ENCODE measurements around the gene PAPPA.

PAPPA gene

DNA sequence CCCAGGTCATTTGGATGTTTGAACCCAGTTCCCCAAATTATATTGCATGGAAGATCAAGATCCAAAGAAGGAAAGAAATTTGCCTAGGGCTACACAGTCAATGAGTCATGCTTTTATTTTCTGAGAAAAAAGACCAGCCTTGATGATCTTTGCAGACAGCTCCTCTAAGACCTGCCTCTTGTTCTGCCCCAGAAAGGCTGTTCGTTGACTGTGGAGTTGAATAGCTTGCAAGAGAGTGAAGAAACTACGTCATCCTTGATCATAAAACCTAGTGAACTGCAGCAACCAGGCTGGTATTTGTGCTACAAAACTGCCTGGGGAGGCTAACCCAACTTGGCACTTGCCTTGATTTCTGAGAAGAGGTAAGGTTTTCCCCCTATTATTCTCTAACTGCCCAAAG is 263.9 kb downstream of the PAPPA start:
- DNase-seq (ENCODE audit: low read depth in 2 of 2), result no peak

DNA sequence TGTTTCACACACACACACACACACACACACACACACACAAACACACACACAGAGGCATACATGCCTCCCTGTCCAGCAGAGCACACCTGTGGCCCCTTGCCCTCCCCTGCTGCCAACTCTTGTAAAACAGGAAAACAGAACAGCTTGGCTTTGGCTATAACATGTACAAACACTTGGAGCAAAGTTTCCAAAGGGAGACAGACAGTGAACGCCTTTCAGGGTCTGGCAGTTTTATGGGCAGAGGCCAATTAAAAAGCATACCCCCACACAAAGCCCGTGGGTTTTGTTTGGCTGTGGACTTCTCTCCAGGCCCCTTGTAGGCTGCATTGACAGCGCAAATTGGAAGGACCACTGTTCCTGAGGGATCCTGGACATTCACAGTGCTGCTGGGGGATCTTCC is 265.6 kb downstream of the PAPPA start:
- DNase-seq (ENCODE audit: low read depth in 2 of 2), result no peak

DNA sequence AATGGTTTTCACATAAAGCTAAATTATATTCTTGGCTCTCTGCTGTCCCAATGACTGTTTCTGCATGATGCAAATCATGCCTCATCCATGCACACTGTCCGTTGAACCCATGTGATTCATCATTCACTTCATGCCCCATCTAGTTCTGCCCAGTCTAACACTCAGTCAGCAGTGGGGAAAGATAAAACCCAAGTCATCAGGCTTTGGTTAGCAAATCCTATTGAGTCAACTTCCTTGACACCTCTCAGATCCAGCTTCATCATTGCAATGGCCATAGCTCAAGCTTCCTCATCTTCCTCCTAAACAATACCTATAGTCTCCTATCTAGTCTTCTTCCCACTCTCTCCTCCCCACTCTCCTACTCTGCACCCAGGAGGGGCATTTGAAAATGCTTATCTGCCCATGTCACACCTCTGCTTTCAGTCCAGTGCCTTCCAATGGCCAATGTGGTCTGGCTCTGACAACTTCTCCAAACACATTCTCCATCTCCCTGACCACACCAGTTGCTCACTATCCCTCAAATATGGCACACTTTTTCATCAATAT is 267.5 kb downstream of the PAPPA start:
- no peak for DNase-seq (ENCODE audit: low read depth in 2 of 2)

DNA sequence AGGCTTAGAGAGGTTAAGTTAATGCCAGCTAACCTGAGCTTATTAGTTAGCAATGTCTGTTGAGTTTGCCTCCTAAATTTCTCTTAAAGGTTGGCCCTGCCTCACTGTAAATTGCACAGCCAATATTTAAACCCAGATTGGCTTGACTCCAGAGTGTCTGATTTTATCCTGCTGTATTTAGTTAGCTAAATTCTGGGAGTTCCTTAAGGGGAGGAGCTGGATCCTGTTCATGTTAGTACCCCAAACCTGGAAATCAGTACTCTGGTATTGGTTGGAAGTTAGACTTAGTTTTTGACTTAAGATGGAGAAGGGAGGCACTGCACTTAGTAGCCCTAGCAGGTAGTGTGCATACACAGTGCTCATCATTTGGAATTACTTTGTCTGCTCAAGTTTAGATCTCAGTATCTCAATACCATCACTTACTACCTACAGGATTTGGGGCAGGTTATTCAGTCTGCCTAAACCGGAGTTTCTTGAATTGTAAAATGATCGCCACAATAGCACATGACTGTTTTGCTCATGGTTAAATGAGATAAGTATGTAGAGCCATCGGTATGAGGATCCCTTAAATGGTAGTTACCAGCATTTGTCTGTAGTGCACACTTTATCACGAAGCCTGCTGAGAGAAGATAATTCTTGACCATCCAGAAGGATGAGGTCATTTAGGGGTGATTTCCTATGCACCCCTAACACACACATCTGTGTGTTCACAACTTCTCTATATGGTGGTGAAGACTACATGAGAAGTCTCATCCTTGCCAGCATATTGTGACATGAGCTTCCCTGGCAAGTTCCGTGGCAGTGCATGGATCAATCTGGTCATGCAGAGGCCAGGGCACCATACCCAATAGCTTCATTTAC is 268.8 kb downstream of the PAPPA start:
- DNase-seq (ENCODE audit: low read depth in 2 of 2), result no peak

DNA sequence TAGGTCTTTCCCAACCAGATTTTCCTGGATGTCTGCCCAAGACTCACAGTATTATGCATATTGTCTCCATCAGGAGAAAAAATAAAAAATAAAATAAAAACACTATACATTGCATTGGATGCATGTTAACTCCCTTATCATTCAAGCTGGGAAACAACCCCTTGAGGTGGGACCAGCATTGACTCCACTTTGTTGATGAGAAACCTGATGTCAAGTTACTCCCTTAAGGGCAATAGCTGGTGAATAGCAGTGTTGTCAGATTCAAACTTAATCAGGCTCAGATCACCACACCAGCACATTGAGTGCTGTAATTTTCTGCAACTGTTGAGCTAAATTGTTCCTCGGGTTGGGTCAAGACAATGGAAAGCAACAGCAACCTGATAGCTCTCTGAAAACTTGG is 269.6 kb downstream of the PAPPA start:
- no peak for DNase-seq (ENCODE audit: low read depth in 2 of 2)

DNA sequence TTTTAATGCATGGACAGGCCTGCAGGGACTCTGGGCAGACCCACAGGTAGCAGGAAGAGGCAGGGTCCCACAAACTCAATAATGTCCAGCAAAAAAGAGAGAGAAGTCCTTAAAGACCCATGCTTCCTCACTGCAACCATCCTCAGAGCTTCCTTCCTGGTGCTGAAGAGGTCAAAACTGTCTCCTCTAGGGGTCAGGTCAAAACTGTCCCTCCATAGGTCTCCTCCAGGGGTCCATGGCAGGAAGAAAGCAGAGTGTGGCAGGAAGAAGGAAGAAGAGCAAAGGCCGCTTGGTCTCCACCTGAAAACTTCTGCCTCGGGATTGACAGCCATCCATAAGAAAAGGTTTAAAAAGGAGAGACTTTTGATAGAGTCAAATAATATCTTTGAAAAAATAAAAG is 271.7 kb downstream of the PAPPA start:
- no peak for DNase-seq (ENCODE audit: low read depth in 2 of 2)

DNA sequence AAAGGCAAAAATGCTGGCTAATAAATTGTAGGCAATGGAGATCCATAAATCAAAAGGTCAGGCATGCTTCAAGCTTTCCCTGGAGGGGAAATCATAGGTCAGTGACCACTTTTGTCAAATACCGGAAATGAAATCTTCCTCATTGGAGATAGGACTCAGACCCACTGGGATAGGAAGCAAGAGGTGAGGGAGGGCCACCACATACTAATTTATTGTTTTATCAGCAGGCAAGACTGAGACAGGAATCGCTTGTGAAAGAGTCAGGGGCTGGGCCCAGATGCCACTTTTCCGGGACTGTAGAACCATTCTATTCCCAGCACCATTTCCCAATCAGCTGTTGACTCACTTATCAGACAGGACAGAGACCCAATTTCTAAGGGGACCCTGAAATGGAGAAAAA is 277.3 kb downstream of the PAPPA start:
- DNase-seq (ENCODE audit: low read depth in 2 of 2), result no peak

DNA sequence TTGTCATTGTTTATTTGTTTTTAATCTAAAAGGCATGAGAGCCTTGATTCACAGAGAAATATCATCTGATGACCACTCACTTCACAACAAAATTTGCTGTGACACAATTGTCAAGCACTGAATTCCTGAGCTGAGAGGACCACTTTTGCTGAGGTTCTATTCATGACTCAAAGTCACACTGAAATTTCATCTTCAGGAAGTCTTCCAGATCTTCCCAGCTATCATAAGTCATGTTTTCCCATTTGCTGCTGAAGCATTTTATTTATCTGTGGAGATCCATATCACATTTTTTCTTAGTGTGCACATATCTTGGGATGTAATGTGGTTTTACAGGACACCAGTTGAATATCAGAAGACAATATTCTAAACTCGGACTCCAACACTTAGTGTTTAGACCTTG is 278.5 kb downstream of the PAPPA start:
- no peak for DNase-seq (ENCODE audit: low read depth in 2 of 2)

DNA sequence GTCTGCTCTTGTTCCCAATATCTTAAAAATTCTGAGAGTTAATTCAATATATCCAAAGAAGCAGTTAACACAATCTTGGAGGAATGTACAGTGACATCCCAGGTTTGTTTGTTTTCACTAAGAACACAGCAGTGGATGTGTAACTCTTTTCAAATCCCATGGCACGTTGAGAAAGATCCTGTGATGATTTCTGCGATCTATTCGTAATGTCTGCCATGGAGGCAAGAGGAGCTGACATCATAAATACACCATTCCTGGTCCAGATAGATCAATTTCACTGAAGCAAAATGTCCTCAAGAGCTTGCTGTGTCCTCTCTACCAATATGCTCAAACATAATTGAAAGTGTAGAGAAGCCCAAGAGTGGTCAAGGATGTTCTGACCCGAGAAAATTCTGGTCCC is 280.7 kb downstream of the PAPPA start:
- DNase-seq (ENCODE audit: low read depth in 2 of 2), result no peak

DNA sequence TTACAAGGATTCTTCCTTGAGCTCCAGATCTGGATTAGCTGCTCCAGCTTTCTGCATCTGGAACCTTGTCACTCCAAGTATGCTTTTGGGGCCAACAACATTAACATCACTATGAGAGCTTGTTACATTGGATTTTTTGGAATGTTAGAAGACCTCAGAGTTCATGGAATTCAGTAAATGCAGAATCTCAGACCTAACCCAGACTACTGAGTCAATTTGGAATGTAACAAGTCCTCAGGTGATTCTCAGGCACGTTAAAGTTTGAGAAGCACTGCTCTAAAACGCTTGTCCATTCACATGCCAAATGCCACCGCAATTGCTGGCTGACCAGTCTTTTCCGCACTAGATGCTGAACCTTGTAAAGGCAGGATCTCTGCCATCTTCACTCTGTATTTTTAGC is 282.1 kb downstream of the PAPPA start:
- no peak for DNase-seq (ENCODE audit: low read depth in 2 of 2)

DNA sequence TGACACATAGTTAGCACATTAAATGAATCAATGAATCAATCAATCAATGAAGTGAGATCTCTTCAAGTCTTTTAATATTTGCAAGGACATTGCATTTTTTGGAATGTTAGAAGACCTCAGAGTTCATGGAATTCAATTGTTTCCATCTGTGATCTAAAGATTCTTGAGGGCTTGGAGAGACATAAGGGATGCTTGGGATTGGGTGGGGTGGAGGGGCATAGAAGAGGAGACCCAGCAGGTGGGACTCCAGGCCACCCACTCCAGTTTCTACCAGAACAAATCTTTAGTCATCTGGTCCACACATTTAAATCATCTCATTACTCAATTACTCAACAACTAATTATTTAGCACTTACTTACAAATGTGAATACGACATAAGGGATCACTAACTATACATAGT is 282.5 kb downstream of the PAPPA start:
- no peak for DNase-seq (ENCODE audit: low read depth in 2 of 2)

DNA sequence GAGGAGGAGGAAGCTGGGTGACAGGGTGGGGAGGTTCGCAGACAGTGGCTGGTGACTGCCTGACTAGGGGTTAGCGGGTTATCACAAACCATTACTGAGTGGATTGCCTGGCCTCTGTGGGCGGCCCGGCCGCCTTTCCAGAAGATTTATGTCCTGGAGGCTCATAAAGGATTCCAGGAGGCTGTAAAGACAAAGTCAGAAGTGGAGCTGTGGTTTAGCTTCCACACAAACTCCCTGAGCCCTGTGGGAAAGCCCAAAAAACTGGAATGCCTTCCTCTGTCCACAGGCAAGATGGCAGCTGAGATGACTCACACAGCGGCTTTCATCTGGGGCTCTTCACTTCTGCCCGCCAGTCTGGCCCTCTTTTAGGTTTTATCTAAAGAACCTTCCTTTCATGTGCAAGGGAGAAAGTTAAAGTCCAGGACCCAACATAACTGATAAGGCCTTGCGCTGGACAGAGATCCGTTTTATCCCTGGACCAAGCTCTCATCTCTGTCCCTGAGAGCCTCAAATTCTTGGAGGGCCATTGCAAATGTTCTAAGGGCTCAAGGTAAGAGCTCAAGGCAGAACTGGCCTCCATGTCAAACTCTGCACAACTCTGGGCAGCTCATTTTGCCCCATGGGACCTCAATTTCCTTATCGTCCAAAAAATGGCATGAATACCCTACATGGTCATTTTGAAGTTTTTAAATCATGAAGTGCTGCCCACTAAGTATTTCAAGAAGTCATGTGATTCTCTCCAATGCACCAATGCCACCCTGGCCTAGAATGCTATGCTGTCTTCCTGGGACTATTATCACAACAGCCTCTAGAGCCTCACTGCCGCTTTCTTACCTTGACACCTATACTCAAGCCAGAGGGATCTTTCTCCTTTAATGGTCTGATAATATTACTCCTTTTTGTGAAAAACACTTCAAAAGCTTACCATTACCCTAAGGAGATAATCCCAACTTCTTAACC is 284.1 kb downstream of the PAPPA start:
- no peak for DNase-seq (ENCODE audit: low read depth in 2 of 2)

DNA sequence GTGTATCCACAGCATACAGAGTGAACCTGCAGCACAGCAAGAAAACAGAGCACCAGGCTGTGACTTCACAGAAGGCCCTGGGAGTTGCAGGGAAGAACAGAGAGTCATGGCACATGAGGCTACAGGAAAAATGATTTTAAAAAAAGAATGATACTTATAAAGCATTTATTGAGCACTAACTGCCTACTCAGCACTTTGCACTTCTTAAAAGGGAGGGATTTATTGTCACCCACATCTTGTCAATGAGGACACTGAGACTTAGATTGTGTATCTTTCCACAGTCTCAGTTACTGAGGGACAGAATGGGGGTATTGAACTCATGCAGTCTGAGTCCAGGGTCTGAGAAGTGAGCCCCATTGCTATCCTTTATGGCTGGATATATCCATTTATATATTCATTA is 288.9 kb downstream of the PAPPA start:
- no peak for DNase-seq (ENCODE audit: low read depth in 2 of 2)

DNA sequence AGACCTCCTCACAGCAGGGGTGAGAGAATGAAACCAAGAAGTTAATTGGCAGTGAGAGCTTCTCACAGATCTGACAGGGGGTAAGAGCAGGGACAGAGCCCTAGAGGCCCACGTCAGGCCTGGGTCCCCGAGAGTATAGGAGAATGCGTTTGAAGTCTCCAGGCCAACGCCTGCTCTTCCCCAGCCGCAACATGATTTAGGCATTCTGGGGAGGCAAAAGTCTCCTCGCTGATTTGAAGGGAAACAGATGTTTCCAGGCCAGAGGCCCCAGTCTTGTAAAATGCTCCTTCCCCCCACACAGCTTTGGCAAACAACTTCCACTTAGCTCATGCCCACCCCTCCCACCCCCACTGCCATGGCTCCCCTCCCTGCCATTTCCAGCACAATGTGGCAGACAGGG is 294.3 kb downstream of the PAPPA start:
- no peak for DNase-seq (ENCODE audit: low read depth in 2 of 2)

DNA sequence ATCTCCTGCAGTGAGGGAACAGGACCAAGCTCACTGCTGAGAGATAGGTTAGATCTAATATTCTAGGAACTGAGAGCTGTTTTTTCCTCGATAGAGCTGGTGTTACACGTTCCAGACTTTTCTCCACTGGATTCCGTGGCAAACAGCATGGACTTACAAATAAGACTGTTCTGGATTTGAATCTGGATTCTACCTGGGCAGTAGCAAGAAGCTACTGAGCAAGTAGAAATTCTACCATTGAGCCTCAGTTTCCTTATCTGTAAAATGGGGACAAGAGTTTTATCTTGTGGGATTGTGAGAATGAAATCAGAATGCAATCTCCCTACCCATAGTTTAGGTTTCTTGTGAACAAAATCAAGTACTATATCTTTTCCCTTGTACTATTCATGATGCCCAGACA is 294.8 kb downstream of the PAPPA start:
- DNase-seq (ENCODE audit: low read depth in 2 of 2), result no peak

DNA sequence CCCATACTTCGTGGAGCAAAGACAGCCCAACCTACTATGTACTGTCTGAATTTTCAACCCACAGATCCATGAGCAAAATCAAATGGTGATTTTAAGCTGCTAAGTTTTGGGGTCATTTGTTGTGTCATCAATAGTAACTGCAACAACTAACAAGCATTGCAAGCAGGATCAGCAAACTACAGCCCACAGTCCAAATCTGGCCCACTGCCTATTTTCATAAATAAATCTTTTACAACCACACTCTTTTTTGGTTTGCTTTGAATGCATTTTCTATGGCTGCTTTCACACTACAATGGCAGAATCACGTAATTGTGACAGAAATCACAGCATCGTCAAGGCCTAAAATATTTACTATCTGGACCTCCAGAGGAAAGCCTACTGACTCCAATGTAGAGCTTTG is 296.4 kb downstream of the PAPPA start:
- no peak for DNase-seq (ENCODE audit: low read depth in 2 of 2)

DNA sequence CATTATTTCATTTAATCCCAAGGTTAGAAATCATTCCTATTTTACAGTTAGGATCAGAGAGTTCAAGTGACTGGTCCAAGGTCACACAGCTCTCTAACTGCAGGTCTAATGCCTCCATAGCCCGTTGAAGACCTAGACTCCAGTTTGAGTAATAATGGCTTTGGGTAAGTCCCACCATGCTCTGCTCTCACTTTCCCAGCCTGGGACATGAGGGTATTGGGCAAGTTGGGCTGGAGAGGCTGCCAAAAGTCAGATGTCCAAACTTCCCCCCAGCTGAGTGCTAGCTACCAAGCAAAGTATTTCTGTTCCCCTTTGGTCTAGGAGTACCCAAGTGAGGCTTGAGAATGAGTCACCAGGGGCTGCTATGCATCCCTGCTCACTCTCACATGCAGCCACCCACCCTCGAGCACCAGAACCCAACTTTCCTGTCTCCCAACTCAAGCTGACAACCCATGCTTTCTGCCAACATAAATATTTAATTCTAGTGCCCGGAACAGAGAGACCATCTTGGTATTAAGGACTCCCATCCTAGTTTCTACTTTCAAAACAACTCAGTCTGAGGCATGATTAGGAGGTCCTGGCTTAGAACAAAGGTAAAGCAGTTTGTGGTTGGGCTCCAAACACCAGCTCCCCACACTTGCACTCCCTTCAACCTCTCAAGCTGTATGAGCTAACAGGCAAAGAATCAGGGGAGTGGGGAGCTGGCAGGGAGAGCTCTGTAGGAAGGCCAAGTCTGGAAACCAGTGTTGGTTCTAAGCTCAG is 297.0 kb downstream of the PAPPA start:
- DNase-seq (ENCODE audit: low read depth in 2 of 2), result no peak

DNA sequence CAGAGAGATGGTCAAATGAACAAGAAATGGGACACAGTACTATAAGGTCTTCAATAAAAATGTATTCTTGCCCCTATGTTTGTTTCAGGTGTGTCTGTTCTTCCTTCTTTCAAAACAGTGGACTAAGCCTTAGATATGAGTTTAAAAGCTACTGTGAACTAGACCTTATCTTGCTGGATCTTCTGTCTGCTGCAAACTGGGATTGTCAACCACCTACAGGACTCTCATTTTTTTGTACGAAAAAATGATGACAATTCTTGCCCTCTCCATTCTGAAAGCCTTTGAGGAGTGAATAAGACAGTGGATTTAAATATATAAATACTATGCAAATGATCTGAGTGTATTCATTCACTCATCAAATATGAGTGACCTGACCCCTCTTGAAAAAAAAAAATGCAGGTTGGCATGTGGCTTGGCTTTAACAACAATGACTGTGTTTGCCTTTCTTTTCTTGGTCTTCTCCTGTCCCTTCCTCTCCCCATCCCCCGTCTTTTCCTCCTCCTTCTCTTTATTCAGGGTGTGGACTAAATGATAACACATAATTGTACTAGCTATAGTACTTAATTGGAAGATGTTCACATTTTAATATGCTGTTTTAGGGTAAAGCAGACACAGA is 298.0 kb downstream of the PAPPA start:
- no peak for DNase-seq (ENCODE audit: low read depth in 2 of 2)

Data from stimulated activated CD8-positive, alpha-beta memory T cell treated with anti-CD3 and anti-CD28 coated beads, Interleukin-15, amount 100 ng/mL, for 4 hours (primary cell).